HCT116 (cell line): ENCODE data around the gene PEX11G. TPM values are rescaled to one million over a fixed set of nuclear protein-coding genes. Genes with fewer than 3 reads are reported as not detected.
A peak's percentile ranks its signal among the peaks of the same experiment; 100 is the strongest.

Experiments
- ATAC-seq: fragments of 200-7000 bp; cut with Tn5 transposase; 2 replicates; pipeline ENCODE4 v1.9.1; 2020; ENCODE audit warnings: mild to moderate bottlenecking, moderate library complexity
- BruUV-seq: library from RNA; stranded (reverse); fragments of 400-500 nt; replicated peaks from 2 replicates; lab custom pipeline; 2021; lab: Mats Ljungman, UMichigan
- CTCF ChIA-PET: fragments of 300-600 bp; sonication (Branson Sonifier 250); formaldehyde crosslinking; loops from one replicate; lab custom pipeline; 2021; ENCODE audit warnings: antibody characterized with exemption; lab: Charles Lee
- POLR2A ChIA-PET: fragments of 300-600, 350-600 bp; sonication (Branson Sonifier 250); formaldehyde crosslinking; loops from one replicate; lab custom pipeline; 2021; ENCODE audit warnings: antibody characterized with exemption; lab: Charles Lee
- RAD21 ChIA-PET, 2 experiments: fragments of 300-600 bp; sonication (Branson Sonifier 250); formaldehyde crosslinking; loops; one replicate each; lab custom pipeline; 2023; ENCODE audit warnings: low total read pairs in 2 of 2; ENCODE audit not compliant: uncharacterized antibody in 2 of 2, unreplicated experiment in 2 of 2, low non-redundant PET in 1 of 2; lab: Charles Lee
- DNase-seq: peaks from one replicate; pipeline ENCODE4 v3.0.0-alpha.2; 2010; ENCODE audit warnings: low read depth, low spot score
- H2AFZ ChIP-seq: fragments of 200-600 bp; shearing (Covaris generic), sonication (generic); 2 replicates; pipeline ENCODE4 v1.6.1; 2017; ENCODE audit warnings: low read depth, mixed run types, mixed read lengths, antibody characterized with exemption, low read length; ENCODE audit not compliant: poor library complexity, severe bottlenecking
- H3K27ac ChIP-seq: 2 replicates; pipeline ENCODE4 v1.5.1; 2012; ENCODE audit warnings: low read depth, low read length
- H3K27me3 ChIP-seq: fragments of 200-600 bp; sonication (generic); 2 replicates; pipeline ENCODE4 v1.6.1; 2016; ENCODE audit warnings: mixed run types, low read length, mixed read lengths; ENCODE audit not compliant: insufficient read depth
- H3K36me3 ChIP-seq, 2 experiments: fragments of 200-500 bp in 1 of 2; fragments of 200-600 bp in 1 of 2; sonication (Bioruptor generic) in 1 of 2; sonication (generic) in 1 of 2; 2 replicates each; pipeline versions ENCODE4 v1.5.1 to v1.6.1; 2014 to 2016; ENCODE audit warnings: low read length in 2 of 2, inconsistent platforms in 1 of 2, mixed read lengths in 1 of 2, mixed run types in 1 of 2; ENCODE audit not compliant: insufficient read depth in 2 of 2, control insufficient read depth in 1 of 2
- H3K4me1 ChIP-seq, 2 experiments: fragments of 200-600 bp in 1 of 2; sonication (generic) in 1 of 2; 2 replicates each; pipeline versions ENCODE4 v1.5.1 to v1.6.1; 2012 to 2017; ENCODE audit warnings: low read length in 2 of 2, inconsistent platforms in 1 of 2, mild to moderate bottlenecking in 1 of 2, mixed read lengths in 1 of 2, mixed run types in 1 of 2, moderate library complexity in 1 of 2; ENCODE audit not compliant: insufficient read depth in 2 of 2, control insufficient read depth in 1 of 2
- H3K4me2 ChIP-seq: fragments of 200-600 bp; sonication (generic); 2 replicates; pipeline ENCODE4 v1.6.1; 2017; ENCODE audit warnings: mixed run types, low read length, mixed read lengths
- H3K4me3 ChIP-seq, 2 experiments: fragments of 200-600 bp in 1 of 2; sonication (generic) in 1 of 2; replicated peaks in 1 of 2; 2 replicates each; pipeline ENCODE4 v1.5.1; 2011 to 2016; ENCODE audit warnings: low read length in 2 of 2, control low read depth in 1 of 2, low read depth in 1 of 2, mild to moderate bottlenecking in 1 of 2, mixed read lengths in 1 of 2, mixed run types in 1 of 2
- H3K79me2 ChIP-seq: fragments of 200-600 bp; sonication (generic); 2 replicates; pipeline ENCODE4 v1.6.1; 2017; ENCODE audit warnings: mild to moderate bottlenecking, mixed run types, low read length, moderate library complexity, mixed read lengths; ENCODE audit not compliant: insufficient read depth
- H3K9ac ChIP-seq: fragments of 200-600 bp; sonication (generic); 2 replicates; pipeline ENCODE4 v1.6.1; 2016; ENCODE audit warnings: low read length, mixed read lengths
- H3K9me2 ChIP-seq: fragments of 200-600 bp; sonication (generic), shearing (Covaris generic); 2 replicates; pipeline ENCODE4 v1.6.1; 2017; ENCODE audit warnings: mixed run types, mild to moderate bottlenecking, moderate library complexity; ENCODE audit not compliant: insufficient read depth
- H3K9me3 ChIP-seq, 2 experiments: fragments of 200-500 bp in 1 of 2; fragments of 200-600 bp in 1 of 2; sonication (Bioruptor generic) in 1 of 2; sonication (generic) in 1 of 2; 2 replicates each; pipeline ENCODE4 v1.6.1; 2014 to 2017; ENCODE audit warnings: low read length in 2 of 2, mixed read lengths in 2 of 2, inconsistent platforms in 1 of 2, low read depth in 1 of 2, mild to moderate bottlenecking in 1 of 2, mixed run types in 1 of 2, moderate library complexity in 1 of 2; ENCODE audit not compliant: control insufficient read depth in 1 of 2, insufficient read depth in 1 of 2
- H4K20me1 ChIP-seq: fragments of 200-600 bp; sonication (generic), shearing (Covaris generic); 2 replicates; pipeline ENCODE4 v1.6.1; 2017; ENCODE audit warnings: mixed run types, mild to moderate bottlenecking, moderate library complexity; ENCODE audit not compliant: insufficient read depth
- ATF3 ChIP-seq: IDR thresholded peaks from 2 replicates; pipeline ENCODE4 v1.6.1; 2012
- CBX3 ChIP-seq: IDR thresholded peaks from 2 replicates; pipeline ENCODE4 v1.6.1; 2012; ENCODE audit warnings: low read depth
- CEBPB ChIP-seq: IDR thresholded peaks from 2 replicates; pipeline ENCODE4 v1.6.1; 2012; ENCODE audit warnings: low read depth
- EGR1 ChIP-seq: IDR thresholded peaks from 2 replicates; pipeline ENCODE4 v1.6.1; 2012; ENCODE audit warnings: low read depth
- ELF1 ChIP-seq: IDR thresholded peaks from 2 replicates; pipeline ENCODE4 v1.6.1; 2012; ENCODE audit warnings: low read depth, borderline replicate concordance
- EZH2 ChIP-seq: fragments of 200-600 bp; sonication (generic); IDR thresholded peaks from 2 replicates; pipeline ENCODE4 v1.6.1; 2017; ENCODE audit warnings: antibody characterized with exemption, mixed run types
- EZH2phosphoT487 ChIP-seq: fragments of 200-600 bp; IDR thresholded peaks from 2 replicates; pipeline ENCODE4 v1.6.1; 2018; ENCODE audit warnings: antibody characterized with exemption, borderline replicate concordance
- FOSL1 ChIP-seq: IDR thresholded peaks from 2 replicates; pipeline ENCODE4 v1.6.1; 2012; ENCODE audit warnings: low read depth
- JUND ChIP-seq: IDR thresholded peaks from 2 replicates; pipeline ENCODE4 v1.6.1; 2012
- POLR2A ChIP-seq: IDR thresholded peaks from 2 replicates; pipeline ENCODE4 v1.7.0; 2011; ENCODE audit warnings: borderline replicate concordance; ENCODE audit not compliant: insufficient read depth, insufficient read length; ENCODE audit errors: extremely low read depth
- POLR2AphosphoS5 ChIP-seq: IDR thresholded peaks from 2 replicates; pipeline ENCODE4 v1.6.1; 2011; ENCODE audit warnings: mild to moderate bottlenecking, low read depth, low read length, moderate library complexity
- RAD21 ChIP-seq: IDR thresholded peaks from 2 replicates; pipeline ENCODE4 v1.6.1; 2012; ENCODE audit warnings: low read depth, mild to moderate bottlenecking
- SIN3A ChIP-seq: IDR thresholded peaks from 2 replicates; pipeline ENCODE4 v1.6.1; 2012; ENCODE audit warnings: low read depth
- SP1 ChIP-seq: IDR thresholded peaks from 2 replicates; pipeline ENCODE4 v1.6.1; 2012; ENCODE audit warnings: low read depth
- SRF ChIP-seq: IDR thresholded peaks from 2 replicates; pipeline ENCODE4 v1.6.1; 2012; ENCODE audit warnings: low read depth
- TCF7L2 ChIP-seq: IDR thresholded peaks from 2 replicates; pipeline ENCODE4 v1.7.0; 2011; ENCODE audit warnings: borderline replicate concordance, inconsistent platforms; ENCODE audit not compliant: insufficient read depth, insufficient read length; ENCODE audit errors: extremely low read depth
- ZBTB33 ChIP-seq: IDR thresholded peaks from 2 replicates; pipeline ENCODE4 v1.6.1; 2011; ENCODE audit warnings: mild to moderate bottlenecking, low read length, moderate library complexity; ENCODE audit not compliant: insufficient replicate concordance; ENCODE audit errors: extremely low read depth
- ZFX ChIP-seq: fragments of 450-650 bp; IDR thresholded peaks from 2 replicates; pipeline ENCODE4 v1.6.1; 2017
- ZNF274 ChIP-seq: fragments of 200-500 bp; sonication (Bioruptor generic); IDR thresholded peaks from 2 replicates; pipeline ENCODE4 v1.6.1; 2014; ENCODE audit warnings: mild to moderate bottlenecking, low read depth, low read length, inconsistent platforms
- intact Hi-C: fragments of 100-400 bp; cut with micrococcal nuclease; formaldehyde crosslinking; loops from 2 replicates; pipeline ENCODE4 v1.10.0; 2022
- total RNA-seq: library from RNA; stranded (reverse); gene quantifications from one replicate; pipeline ENCODE4 v1.2.1, GENCODE V29; 2021; ENCODE audit not compliant: unreplicated experiment

The PEX11G gene
- total RNA-seq, 1 experiment from 2014 or later: 6.4 TPM

GRCh38 chr19:7483720-7484201, 5.1 kb downstream of the PEX11G start:
- Histone ChIP-seq H3K36me3 (no peaks in the 10 kb centered on the region), H3K79me2 (no peaks in the 10 kb centered on the region), H3K9ac (no peak overlapping the region), H3K9me3 (no peaks in the 10 kb centered on the region), H3K27ac (peak overlapping the region; percentile 55; the same call in 1 of the 2 replicates), H2AFZ (no peak overlapping the region), H3K4me3 (no peak overlapping the region), H4K20me1 (no peaks in the 10 kb centered on the region), H3K9me2 (no peaks in the 10 kb centered on the region), H3K4me1 (peaks cover 17 to 32% of the 10 kb centered on the region in 2 experiments), H3K4me2 (peak overlapping the region; percentile 87), H3K27me3 (no peaks in the 10 kb centered on the region)
- RAD21 ChIA-PET: no interaction called here
- TF ChIP-seq ELF1 (no peak), SP1 (no peak), ZFX (no peak), EZH2 (no peak), ZBTB33 (no peak), JUND (no peak), POLR2AphosphoS5 (no peak), RAD21 (no peak), ZNF274 (no peak), POLR2A (no peak), SIN3A (no peak), ATF3 (no peak), FOSL1 (no peak), EZH2phosphoT487 (no peak), CBX3 (no peak), SRF (no peak), EGR1 (no peak), TCF7L2 (no peak), CEBPB (no peak)
- POLR2A ChIA-PET: no interaction called here
- no TSS peak for BruUV-seq
- CTCF ChIA-PET: no interaction called here
- intact Hi-C loops: no loop called here
- no peak for ATAC-seq
- no peak for DNase-seq
